GM10266 (cell line): ENCODE data around the gene SH3YL1.

Source experiments
- DNase-seq: peaks from one replicate; pipeline ENCODE4 v3.0.0; 2012; ENCODE audit errors: extremely low spot score
- CTCF ChIP-seq: IDR thresholded peaks from 2 replicates; pipeline ENCODE4 v1.5.1; 2012; ENCODE audit warnings: mild to moderate bottlenecking, low read depth; ENCODE audit not compliant: control insufficient read depth, insufficient read depth; ENCODE audit errors: missing control alignments

SH3YL1 gene

DNA sequence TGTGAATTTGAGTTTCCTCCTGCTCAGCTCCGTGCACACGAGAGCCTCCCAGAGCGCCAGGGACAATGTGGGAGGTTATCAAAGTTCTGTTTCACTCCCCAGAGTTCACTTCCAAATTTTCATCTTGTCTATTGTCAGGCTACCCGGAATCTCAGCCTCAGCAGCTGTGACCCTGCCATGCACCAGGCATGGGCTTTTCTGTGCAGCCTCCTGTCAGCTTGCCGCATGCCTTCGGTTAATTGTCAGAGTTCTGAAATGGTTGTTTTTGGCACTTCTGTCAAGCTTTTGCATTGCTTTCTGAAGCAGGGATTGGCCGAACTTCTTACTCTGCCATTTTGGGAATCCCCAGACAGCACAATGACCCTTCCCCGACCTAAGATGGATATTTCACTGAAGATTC, 60.4 kb downstream of the SH3YL1 start:
- DNase-seq: no peak
- TF ChIP-seq CTCF: no peak

DNA sequence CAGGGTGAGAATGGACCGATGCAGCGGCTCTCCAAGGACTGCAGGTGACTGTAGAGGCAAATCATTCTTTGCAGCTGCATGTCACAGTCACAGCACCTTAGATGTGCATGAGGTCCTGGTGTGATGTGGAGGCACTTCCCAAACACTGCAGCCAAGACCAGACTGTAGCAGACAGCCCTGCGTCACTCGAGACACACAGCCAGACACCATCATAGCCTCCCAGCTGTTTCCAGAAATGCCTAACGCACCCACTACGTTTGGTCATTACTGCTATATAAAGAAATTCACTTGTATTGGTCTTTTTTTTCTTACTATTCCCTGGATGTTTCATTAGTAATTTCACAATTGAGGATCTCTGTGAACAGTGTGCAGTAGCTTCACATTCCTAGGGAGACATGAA, 60.9 kb downstream of the SH3YL1 start:
- no peak for DNase-seq
- no peak for TF ChIP-seq CTCF

DNA sequence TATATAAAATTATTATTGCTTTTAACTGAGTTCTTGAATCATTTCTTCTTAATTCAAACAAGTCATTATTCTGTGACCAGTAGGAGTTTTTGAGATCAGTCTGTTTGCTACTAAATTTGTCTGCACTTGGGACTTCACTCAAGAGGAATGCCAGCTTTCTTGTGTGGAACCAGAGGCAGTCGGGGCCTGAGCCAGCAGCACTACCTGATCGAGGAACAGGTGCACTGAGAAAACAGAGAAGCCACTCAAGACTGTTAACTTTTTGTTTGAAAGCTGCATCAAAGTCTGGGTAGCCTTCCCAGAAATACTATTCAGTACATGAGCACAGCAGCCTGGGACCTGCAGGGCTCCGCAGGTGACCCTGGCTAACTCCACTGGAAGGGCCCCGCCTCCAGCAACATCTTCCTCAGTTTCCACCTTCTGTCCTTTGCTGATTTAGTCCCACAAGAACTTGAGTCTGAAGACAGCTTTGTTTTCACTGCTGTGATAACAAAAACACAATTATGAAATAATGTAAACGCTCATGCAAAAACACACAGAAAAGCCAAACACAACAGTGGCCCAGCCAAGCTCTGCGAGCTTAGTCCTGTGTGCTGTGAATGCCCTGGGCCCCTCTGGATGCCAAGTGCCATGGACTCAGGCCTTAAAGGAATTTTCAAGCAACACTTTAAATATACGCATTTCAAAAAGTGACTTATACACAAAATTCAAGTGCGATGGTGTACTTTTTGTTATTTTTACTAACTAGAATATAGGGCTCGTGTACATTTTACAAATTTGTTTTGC, 62.0 kb downstream of the SH3YL1 start:
- TF ChIP-seq CTCF: no peak
- DNase-seq: no peak

GRCh38 chr2:199041-199966, 64.5 kb downstream of the SH3YL1 start:
- no peak for TF ChIP-seq CTCF
- no peak for DNase-seq

DNA sequence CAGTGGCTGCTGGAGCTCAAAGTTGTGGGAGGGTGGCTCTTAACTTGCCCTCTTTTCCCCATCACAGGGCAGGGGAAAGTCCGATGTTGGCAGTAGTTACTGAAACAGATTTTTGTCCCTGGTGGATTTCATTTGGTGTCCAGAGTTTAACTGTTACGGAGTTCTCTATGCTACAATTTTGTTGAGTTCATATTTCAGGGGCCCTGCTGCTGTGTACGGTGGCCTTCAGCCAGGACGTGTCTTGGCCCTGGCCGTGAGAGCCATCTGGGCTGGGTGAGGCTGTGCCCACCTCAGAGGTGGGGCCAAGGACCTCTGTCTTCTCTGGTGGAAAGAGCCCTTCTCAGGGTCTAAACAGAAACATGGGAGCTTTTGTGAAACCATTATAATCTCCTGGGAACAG, 67.4 kb downstream of the SH3YL1 start:
- DNase-seq: no peak
- no peak for TF ChIP-seq CTCF

DNA sequence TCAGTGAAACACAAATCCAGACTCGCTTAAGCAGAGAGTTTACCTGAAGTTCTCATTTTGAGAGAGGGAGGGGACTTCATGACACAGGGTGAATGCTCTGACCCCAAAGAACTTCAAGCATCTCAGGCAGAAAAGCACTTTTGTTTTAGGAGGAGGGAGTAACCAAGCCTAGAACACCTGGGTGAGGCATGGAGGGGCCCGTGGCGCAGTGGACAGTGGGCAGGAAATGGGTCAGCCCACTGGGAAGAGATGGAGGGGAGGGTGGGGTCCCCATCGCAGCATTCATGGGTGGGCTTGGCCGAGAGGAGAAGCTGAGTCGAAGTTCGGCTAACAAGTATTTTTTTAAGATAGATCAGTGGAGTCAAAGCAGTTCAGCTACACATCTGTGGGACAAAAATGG, 67.9 kb downstream of the SH3YL1 start:
- DNase-seq: no peak
- no peak for TF ChIP-seq CTCF
